ENCODE data around the gene MTOR.

Gene MTOR

GRCh38 chr1:11295905-11296304, 33.6 kb upstream of the MTOR start:
- H3K9ac ChIP-seq = no peak overlapping the region
- H3K36me3 ChIP-seq = peaks cover 23 to 64% (median 36%) of the 10 kb centered on the region in 11 experiments
- no peak overlapping the region for H3K4me2 ChIP-seq
- no peak for TF ChIP-seq Cebpa-rat (IDR thresholded peaks at IDR 0.05)
- peaks cover 0 to 42% (median 13%) of the 10 kb centered on the region in 11 experiments; a peak in 8 of 22 replicates for H4K20me1 ChIP-seq
- no peak overlapping the region for H3K4me3 ChIP-seq
- H3K4me1 ChIP-seq = no peaks in the 10 kb centered on the region
- no peaks in the 10 kb centered on the region for H3K27me3 ChIP-seq
- H3K9me3 ChIP-seq (replicated peaks in 1 of 11) = no peaks in the 10 kb centered on the region
- no peak overlapping the region for H3K27ac ChIP-seq

- Histone ChIP-seq H3K27me3 (no peaks in the 10 kb centered on the region), H3K4me3 (no peak overlapping the region), H3K27ac (no peak overlapping the region), H3K9me3 (replicated peaks in 1 of 11) (no peaks in the 10 kb centered on the region), H3K4me1 (no peaks in the 10 kb centered on the region), H3K9ac (no peak overlapping the region), H3K4me2 (no peak overlapping the region), H3K36me3 (peaks cover 30 to 73% (median 44%) of the 10 kb centered on the region in 11 experiments), H4K20me1 (peaks cover 0 to 47% (median 13%) of the 10 kb centered on the region in 11 experiments; a peak in 9 of 22 replicates)
- TF ChIP-seq Cebpa-rat (IDR thresholded peaks at IDR 0.05) = no peak
Measured at GRCh38 chr1:11294951-11295350, 32.6 kb upstream of the MTOR start.

GRCh38 chr1:11293856-11294255, 31.5 kb upstream of the MTOR start:
- H3K27ac ChIP-seq = no peak overlapping the region
- H3K4me3 ChIP-seq = no peak overlapping the region
- H3K27me3 ChIP-seq = no peaks in the 10 kb centered on the region
- TF ChIP-seq Cebpa-rat (IDR thresholded peaks at IDR 0.05) = no peak
- H3K4me2 ChIP-seq = no peak overlapping the region
- H4K20me1 ChIP-seq = peaks cover 0 to 58% (median 13%) of the 10 kb centered on the region in 11 experiments; a peak in 10 of 22 replicates
- no peaks in the 10 kb centered on the region for H3K9me3 ChIP-seq (replicated peaks in 1 of 11)
- no peak overlapping the region for H3K9ac ChIP-seq
- peaks cover 0 to 4% (median 2%) of the 10 kb centered on the region in 10 experiments; a peak in 11 of 20 replicates for H3K4me1 ChIP-seq
- H3K36me3 ChIP-seq = peaks cover 39 to 84% (median 54%) of the 10 kb centered on the region in 11 experiments

GRCh38 chr1:11291049-11291448, 28.7 kb upstream of the MTOR start:
- TF ChIP-seq Cebpa-rat (IDR thresholded peaks at IDR 0.05) = no peak
- H3K9ac ChIP-seq = no peak overlapping the region
- no peak overlapping the region for H3K4me2 ChIP-seq
- H4K20me1 ChIP-seq = peaks cover 0 to 84% (median 27%) of the 10 kb centered on the region in 11 experiments; a peak in 13 of 22 replicates
- H3K4me3 ChIP-seq = no peak overlapping the region
- peaks cover 4 to 31% (median 28%) of the 10 kb centered on the region in 10 experiments; a peak in 14 of 20 replicates for H3K4me1 ChIP-seq
- H3K9me3 ChIP-seq (replicated peaks in 1 of 11) = no peaks in the 10 kb centered on the region
- no peaks in the 10 kb centered on the region for H3K27me3 ChIP-seq
- no peak overlapping the region for H3K27ac ChIP-seq
- H3K36me3 ChIP-seq = peaks cover 56 to 99% (median 78%) of the 10 kb centered on the region in 11 experiments

GRCh38 chr1:11289064-11289463, 26.7 kb upstream of the MTOR start:
- Histone ChIP-seq H3K36me3 (peaks cover 48 to 92% (median 69%) of the 10 kb centered on the region in 11 experiments), H3K27ac (no peak overlapping the region), H3K4me2 (peak overlapping the region in 6 of 11 experiments; percentile 26 to 49 (median 41); a peak in 9 of 22 replicates), H3K4me3 (no peak overlapping the region), H3K9ac (peak overlapping the region in 1 of 11 experiments; percentile 24; a peak in 2 of 22 replicates), H4K20me1 (peaks cover 0 to 98% (median 47%) of the 10 kb centered on the region in 11 experiments; a peak in 14 of 22 replicates), H3K4me1 (peaks cover 5 to 50% (median 37%) of the 10 kb centered on the region in 10 experiments; a peak in 16 of 20 replicates), H3K9me3 (replicated peaks in 1 of 11) (no peaks in the 10 kb centered on the region), H3K27me3 (no peaks in the 10 kb centered on the region)
- no peak for TF ChIP-seq Cebpa-rat (IDR thresholded peaks at IDR 0.05)

GRCh38 chr1:11286735-11287410, 24.5 kb upstream of the MTOR start:
- Histone ChIP-seq H3K27me3 (no peaks in the 10 kb centered on the region), H3K4me3 (no peak overlapping the region), H4K20me1 (peaks cover 0 to 86% (median 55%) of the 10 kb centered on the region in 11 experiments; a peak in 14 of 22 replicates), H3K9ac (peak overlapping the region in 6 of 11 experiments; percentile 9 to 56 (median 40); a peak in 8 of 22 replicates), H3K4me1 (peaks cover 15 to 62% (median 45%) of the 10 kb centered on the region in 10 experiments; a peak in 19 of 20 replicates), H3K9me3 (replicated peaks in 1 of 11) (no peaks in the 10 kb centered on the region), H3K27ac (peak overlapping the region in 4 of 11 experiments; percentile 41 to 62 (median 48); a peak in 8 of 22 replicates), H3K4me2 (peak overlapping the region in 8 of 11 experiments; percentile 33 to 61 (median 49); a peak in 16 of 22 replicates), H3K36me3 (peaks cover 47 to 93% (median 74%) of the 10 kb centered on the region in 11 experiments)
- TF ChIP-seq Cebpa-rat (IDR thresholded peaks at IDR 0.05) = no peak

GRCh38 chr1:11285883-11286734, 23.8 kb upstream of the MTOR start:
- H3K4me1 ChIP-seq = peaks cover 22 to 69% (median 52%) of the 10 kb centered on the region in 10 experiments
- H3K27ac ChIP-seq = peak overlapping the region in 4 of 11 experiments; percentile 41 to 62 (median 48); a peak in 7 of 22 replicates
- peaks cover 0 to 84% (median 53%) of the 10 kb centered on the region in 11 experiments; a peak in 14 of 22 replicates for H4K20me1 ChIP-seq
- TF ChIP-seq Cebpa-rat (IDR thresholded peaks at IDR 0.05) = no peak
- no peaks in the 10 kb centered on the region for H3K9me3 ChIP-seq (replicated peaks in 1 of 11)
- H3K9ac ChIP-seq = peak overlapping the region in 4 of 11 experiments; percentile 9 to 56 (median 45); a peak in 5 of 22 replicates
- H3K36me3 ChIP-seq = peaks cover 44 to 90% (median 68%) of the 10 kb centered on the region in 11 experiments
- H3K27me3 ChIP-seq = no peaks in the 10 kb centered on the region
- H3K4me2 ChIP-seq = peak overlapping the region in 8 of 11 experiments; percentile 33 to 61 (median 49); a peak in 15 of 22 replicates
- no peak overlapping the region for H3K4me3 ChIP-seq

- no peak for TF ChIP-seq Cebpa-rat (IDR thresholded peaks at IDR 0.05)
- peaks cover 36 to 84% (median 60%) of the 10 kb centered on the region in 11 experiments for H3K36me3 ChIP-seq
Measured at GRCh38 chr1:11284784-11285183, 22.4 kb upstream of the MTOR start.

More at GRCh38 chr1:11284784-11285183, 22.4 kb upstream of the MTOR start:
- peak overlapping the region in 2 of 11 experiments; percentile 10 to 11; a peak in 1 of 22 replicates for H3K9ac ChIP-seq
- H3K27ac ChIP-seq = no peak overlapping the region
- no peak overlapping the region for H3K4me3 ChIP-seq
- no peaks in the 10 kb centered on the region for H3K27me3 ChIP-seq
- peaks cover 35 to 82% (median 65%) of the 10 kb centered on the region in 10 experiments for H3K4me1 ChIP-seq
- peak overlapping the region in 7 of 11 experiments; percentile 24 to 48 (median 35); a peak in 10 of 22 replicates for H3K4me2 ChIP-seq
- H4K20me1 ChIP-seq = peaks cover 0 to 80% (median 48%) of the 10 kb centered on the region in 11 experiments; a peak in 13 of 22 replicates
- H3K9me3 ChIP-seq (replicated peaks in 1 of 11) = no peaks in the 10 kb centered on the region

Measured in BLaER1 treated with 17β-estradiol and CSF1 and Interleukin-3, amounts not matched to agents 10 nM and 100 nM (cell line).